SK-N-SH treated with all-trans-retinoic acid at 6 μM for 48 hours (cell line): ENCODE measurements around the gene ZFYVE27.

Experiments
- ATAC-seq: fragments of 200-7000 bp; cut with Tn5 transposase; 3 replicates; pipeline ENCODE4 v1.9.1; 2020; ENCODE audit warnings: mild to moderate bottlenecking, moderate library complexity
- ARNTL ChIP-seq: fragments of 450-650 bp; formaldehyde crosslinking; IDR thresholded peaks from 2 replicates; pipeline ENCODE4 v1.5.0; 2020; ENCODE audit warnings: low read depth, mild to moderate bottlenecking, moderate library complexity, borderline replicate concordance
- BACH2 ChIP-seq: fragments of 250-450 bp; sonication (Bioruptor Pico); IDR thresholded peaks from 2 replicates; pipeline ENCODE4 v1.9.0; 2021; ENCODE audit warnings: mild to moderate bottlenecking, borderline replicate concordance
- CSDC2 ChIP-seq: fragments of 250-450 bp; sonication (Bioruptor Pico); IDR thresholded peaks from 2 replicates; pipeline ENCODE4 v1.5.0; 2020; ENCODE audit warnings: mild to moderate bottlenecking, moderate library complexity
- ESRRG ChIP-seq: fragments of 250-450 bp; sonication (Bioruptor Pico); IDR thresholded peaks from 2 replicates; pipeline ENCODE4 v1.6.1; 2021; ENCODE audit warnings: mild to moderate bottlenecking
- GLIS3 ChIP-seq: fragments of 250-450 bp; sonication (Bioruptor Pico); IDR thresholded peaks from 2 replicates; pipeline ENCODE4 v1.5.0; 2020; ENCODE audit warnings: mild to moderate bottlenecking, moderate library complexity
- ISL1 ChIP-seq: fragments of 250-450 bp; sonication (Bioruptor Pico); IDR thresholded peaks from 2 replicates; pipeline ENCODE4 v2.1.2; 2022; ENCODE audit warnings: mild to moderate bottlenecking, moderate library complexity
- OSR1 ChIP-seq: fragments of 250-450 bp; sonication (Bioruptor Pico); IDR thresholded peaks from 2 replicates; pipeline ENCODE4 v1.8.0; 2022; ENCODE audit warnings: moderate library complexity, mild to moderate bottlenecking, inconsistent platforms
- TCF4 ChIP-seq: fragments of 250-450 bp; sonication (Bioruptor Pico); IDR thresholded peaks from 2 replicates; pipeline ENCODE4 v1.8.0; 2021; ENCODE audit warnings: mild to moderate bottlenecking, moderate library complexity, borderline replicate concordance
- ZC3H10 ChIP-seq: fragments of 250-450 bp; sonication (Bioruptor Pico); IDR thresholded peaks from 2 replicates; pipeline ENCODE4 v1.5.1; 2021; ENCODE audit warnings: mild to moderate bottlenecking, moderate library complexity
- ZNF565 ChIP-seq: fragments of 450-650 bp; formaldehyde crosslinking; conservative IDR thresholded peaks from 2 replicates; pipeline ENCODE4 v1.5.0; 2020; ENCODE audit warnings: low read depth, mild to moderate bottlenecking, moderate library complexity
- ZNF8 ChIP-seq: fragments of 450-650 bp; formaldehyde crosslinking; IDR thresholded peaks from 2 replicates; pipeline ENCODE4 v1.5.0; 2020; ENCODE audit warnings: mild to moderate bottlenecking, moderate library complexity
- TF ChIP-seq, protein P1 (sequence below): fragments of 250-450 bp; sonication (Bioruptor Pico); IDR thresholded peaks from 2 replicates; pipeline ENCODE4 v1.5.1; 2021; ENCODE audit warnings: mild to moderate bottlenecking, moderate library complexity
- TF ChIP-seq, protein P2 (sequence below): fragments of 250-450 bp; sonication (Bioruptor Pico); IDR thresholded peaks from 2 replicates; pipeline ENCODE4 v1.5.0; 2020; ENCODE audit warnings: mild to moderate bottlenecking, moderate library complexity
- TF ChIP-seq, protein P3 (sequence below): fragments of 250-450 bp; sonication (Bioruptor Pico); IDR thresholded peaks from 2 replicates; pipeline ENCODE4 v1.8.0; 2021; ENCODE audit warnings: low read depth, mild to moderate bottlenecking, moderate library complexity, borderline replicate concordance
- TF ChIP-seq, protein P4 (sequence below): fragments of 250-450 bp; sonication (Bioruptor Pico); IDR thresholded peaks from 2 replicates; pipeline ENCODE4 v1.5.1; 2020; ENCODE audit warnings: low read depth, mild to moderate bottlenecking, moderate library complexity

ZFYVE27 gene

DNA sequence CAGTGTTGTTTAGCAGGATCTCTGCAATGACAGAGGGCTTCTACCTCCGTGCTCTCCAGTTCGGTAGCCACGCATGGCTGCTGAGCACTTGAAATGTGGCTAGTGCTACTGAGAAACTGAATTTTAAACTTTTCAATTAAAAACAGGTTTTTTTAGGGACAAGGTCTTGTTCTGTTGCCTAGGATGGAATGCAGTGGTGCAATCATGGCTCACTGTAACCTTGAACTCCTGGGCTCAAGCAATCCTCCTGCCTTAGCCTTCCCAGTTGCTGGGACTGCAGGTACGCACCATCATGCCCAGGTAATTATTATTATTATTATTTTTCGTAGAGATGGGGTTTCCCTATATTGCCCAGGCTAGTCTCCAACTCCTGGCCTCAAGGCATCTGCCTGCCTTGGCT, 48.3 kb downstream of the ZFYVE27 start (continued):
- TF ChIP-seq ISL1 (CRISPR knock-in tag) (no peak), ZNF8 (CRISPR knock-in tag) (no peak), ZNF565 (no peak), GLIS3 (no peak)
- TF ChIP-seq, protein P1, sequence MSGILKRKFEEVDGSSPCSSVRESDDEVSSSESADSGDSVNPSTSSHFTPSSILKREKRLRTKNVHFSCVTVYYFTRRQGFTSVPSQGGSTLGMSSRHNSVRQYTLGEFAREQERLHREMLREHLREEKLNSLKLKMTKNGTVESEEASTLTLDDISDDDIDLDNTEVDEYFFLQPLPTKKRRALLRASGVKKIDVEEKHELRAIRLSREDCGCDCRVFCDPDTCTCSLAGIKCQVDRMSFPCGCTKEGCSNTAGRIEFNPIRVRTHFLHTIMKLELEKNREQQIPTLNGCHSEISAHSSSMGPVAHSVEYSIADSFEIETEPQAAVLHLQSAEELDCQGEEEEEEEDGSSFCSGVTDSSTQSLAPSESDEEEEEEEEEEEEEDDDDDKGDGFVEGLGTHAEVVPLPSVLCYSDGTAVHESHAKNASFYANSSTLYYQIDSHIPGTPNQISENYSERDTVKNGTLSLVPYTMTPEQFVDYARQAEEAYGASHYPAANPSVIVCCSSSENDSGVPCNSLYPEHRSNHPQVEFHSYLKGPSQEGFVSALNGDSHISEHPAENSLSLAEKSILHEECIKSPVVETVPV (CRISPR knock-in tag) = no peak

DNA sequence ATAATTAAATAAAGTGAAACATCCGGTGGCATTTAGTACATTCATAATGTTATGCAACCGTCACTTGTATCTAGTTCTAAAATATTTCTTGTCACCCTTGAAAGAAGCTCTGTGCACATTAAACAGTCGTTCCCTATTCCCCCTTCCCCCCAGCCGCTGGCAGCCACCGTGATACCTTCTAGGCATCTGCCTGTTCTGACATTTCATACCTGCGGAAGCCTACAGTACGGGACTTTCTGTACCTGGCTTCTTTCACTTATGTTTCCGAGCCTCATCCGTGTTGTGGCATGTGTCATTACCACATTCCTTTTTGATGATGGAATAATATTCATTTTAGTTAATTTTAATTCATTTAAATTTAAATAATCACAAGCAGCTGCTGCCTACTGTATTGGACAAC, 48.8 kb downstream of the ZFYVE27 start:
- TF ChIP-seq, protein P2, sequence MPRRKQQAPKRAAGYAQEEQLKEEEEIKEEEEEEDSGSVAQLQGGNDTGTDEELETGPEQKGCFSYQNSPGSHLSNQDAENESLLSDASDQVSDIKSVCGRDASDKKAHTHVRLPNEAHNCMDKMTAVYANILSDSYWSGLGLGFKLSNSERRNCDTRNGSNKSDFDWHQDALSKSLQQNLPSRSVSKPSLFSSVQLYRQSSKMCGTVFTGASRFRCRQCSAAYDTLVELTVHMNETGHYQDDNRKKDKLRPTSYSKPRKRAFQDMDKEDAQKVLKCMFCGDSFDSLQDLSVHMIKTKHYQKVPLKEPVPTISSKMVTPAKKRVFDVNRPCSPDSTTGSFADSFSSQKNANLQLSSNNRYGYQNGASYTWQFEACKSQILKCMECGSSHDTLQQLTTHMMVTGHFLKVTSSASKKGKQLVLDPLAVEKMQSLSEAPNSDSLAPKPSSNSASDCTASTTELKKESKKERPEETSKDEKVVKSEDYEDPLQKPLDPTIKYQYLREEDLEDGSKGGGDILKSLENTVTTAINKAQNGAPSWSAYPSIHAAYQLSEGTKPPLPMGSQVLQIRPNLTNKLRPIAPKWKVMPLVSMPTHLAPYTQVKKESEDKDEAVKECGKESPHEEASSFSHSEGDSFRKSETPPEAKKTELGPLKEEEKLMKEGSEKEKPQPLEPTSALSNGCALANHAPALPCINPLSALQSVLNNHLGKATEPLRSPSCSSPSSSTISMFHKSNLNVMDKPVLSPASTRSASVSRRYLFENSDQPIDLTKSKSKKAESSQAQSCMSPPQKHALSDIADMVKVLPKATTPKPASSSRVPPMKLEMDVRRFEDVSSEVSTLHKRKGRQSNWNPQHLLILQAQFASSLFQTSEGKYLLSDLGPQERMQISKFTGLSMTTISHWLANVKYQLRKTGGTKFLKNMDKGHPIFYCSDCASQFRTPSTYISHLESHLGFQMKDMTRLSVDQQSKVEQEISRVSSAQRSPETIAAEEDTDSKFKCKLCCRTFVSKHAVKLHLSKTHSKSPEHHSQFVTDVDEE (CRISPR knock-in tag) = no peak
- no peak for TF ChIP-seq OSR1 (CRISPR knock-in tag)
- no peak for TF ChIP-seq GLIS3
- TF ChIP-seq, protein P1 (CRISPR knock-in tag) = no peak
- no peak for TF ChIP-seq CSDC2 (CRISPR knock-in tag)
- TF ChIP-seq BACH2 (CRISPR knock-in tag) = no peak
- TF ChIP-seq ISL1 (CRISPR knock-in tag) = no peak
- TF ChIP-seq TCF4 (CRISPR knock-in tag) = no peak
- no peak for TF ChIP-seq ZNF8 (CRISPR knock-in tag)
- no peak for TF ChIP-seq ARNTL (CRISPR knock-in tag)
- TF ChIP-seq ESRRG (CRISPR knock-in tag) = no peak
- no peak for TF ChIP-seq ZC3H10 (CRISPR knock-in tag)
- TF ChIP-seq, protein P3, sequence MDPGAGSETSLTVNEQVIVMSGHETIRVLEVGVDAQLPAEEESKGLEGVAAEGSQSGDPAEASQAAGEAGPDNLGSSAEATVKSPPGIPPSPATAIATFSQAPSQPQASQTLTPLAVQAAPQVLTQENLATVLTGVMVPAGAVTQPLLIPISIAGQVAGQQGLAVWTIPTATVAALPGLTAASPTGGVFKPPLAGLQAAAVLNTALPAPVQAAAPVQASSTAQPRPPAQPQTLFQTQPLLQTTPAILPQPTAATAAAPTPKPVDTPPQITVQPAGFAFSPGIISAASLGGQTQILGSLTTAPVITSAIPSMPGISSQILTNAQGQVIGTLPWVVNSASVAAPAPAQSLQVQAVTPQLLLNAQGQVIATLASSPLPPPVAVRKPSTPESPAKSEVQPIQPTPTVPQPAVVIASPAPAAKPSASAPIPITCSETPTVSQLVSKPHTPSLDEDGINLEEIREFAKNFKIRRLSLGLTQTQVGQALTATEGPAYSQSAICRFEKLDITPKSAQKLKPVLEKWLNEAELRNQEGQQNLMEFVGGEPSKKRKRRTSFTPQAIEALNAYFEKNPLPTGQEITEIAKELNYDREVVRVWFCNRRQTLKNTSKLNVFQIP = no peak
- no peak for ATAC-seq

DNA sequence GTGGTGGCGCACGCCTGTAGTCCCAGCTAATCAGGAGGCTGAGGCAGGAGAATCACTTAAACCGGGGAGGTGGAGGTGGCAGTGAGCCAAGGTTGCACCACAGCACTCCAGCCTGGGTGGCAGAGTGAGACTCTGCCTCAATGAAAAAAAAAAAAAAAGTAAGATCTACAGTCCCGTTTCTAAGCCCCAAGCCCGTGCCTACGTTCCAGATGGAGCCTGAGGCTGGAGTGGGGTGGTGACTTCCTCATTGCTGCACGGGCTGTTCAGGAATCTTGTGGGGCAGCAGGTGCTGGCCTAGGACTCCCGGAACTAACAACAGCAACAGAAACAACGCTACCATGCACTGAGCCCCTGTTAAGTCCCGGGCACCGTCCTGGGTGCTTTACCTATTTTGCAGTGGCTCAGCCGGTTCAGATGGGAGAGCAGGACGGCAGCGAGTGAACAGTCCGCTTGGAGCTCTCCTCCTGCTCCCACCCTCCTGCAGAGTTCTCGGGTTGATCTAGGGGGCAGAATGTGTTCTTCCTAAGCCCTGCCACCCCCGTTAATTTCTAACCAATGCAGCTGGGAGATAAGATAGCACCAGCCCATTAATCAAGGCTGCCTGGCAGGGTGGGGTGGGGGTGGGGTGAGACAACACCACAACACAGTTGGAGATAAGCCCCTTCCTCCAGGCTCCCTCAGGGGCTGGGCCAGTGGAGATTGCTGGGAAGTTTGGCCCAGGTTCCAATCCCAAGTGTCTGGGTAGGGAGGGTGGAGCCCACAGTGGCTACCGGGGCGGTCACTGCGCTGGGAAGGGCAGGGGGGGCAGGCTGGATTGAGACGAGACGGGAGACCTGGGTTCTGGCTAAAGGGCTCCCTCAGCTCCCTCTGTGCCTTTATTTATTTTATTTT, 51.9 kb downstream of the ZFYVE27 start:
- peak; percentile 45 for ATAC-seq
- TF ChIP-seq, protein P2 (CRISPR knock-in tag) = 0 out of 2 replicates have a peak, but pooled peaks have one; percentile 11
- TF ChIP-seq, protein P4, sequence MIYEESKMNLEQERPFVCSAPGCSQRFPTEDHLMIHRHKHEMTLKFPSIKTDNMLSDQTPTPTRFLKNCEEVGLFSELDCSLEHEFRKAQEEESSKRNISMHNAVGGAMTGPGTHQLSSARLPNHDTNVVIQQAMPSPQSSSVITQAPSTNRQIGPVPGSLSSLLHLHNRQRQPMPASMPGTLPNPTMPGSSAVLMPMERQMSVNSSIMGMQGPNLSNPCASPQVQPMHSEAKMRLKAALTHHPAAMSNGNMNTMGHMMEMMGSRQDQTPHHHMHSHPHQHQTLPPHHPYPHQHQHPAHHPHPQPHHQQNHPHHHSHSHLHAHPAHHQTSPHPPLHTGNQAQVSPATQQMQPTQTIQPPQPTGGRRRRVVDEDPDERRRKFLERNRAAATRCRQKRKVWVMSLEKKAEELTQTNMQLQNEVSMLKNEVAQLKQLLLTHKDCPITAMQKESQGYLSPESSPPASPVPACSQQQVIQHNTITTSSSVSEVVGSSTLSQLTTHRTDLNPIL = no peak
